ENCODE results near the gene POMP.

GRCh38 chr13:28615916-28616446 is 42.9 kb upstream of the POMP start:
- TF ChIP-seq YY1 (IDR thresholded peaks at IDR 0.05; ENCODE audit: extremely low read depth, insufficient replicate concordance, low read depth, low read length) (no peak), EZH2 (IDR thresholded peaks at IDR 0.05) (no peak), CTCF (IDR thresholded peaks at IDR 0.05 in 2 of 3, conservative IDR thresholded peaks at IDR 0.05 in 1 of 3; ENCODE audit: borderline replicate concordance in 1 of 3, insufficient read depth in 1 of 3, low read depth in 2 of 3, low read length in 2 of 3) (no peak), ZNF274 (IDR thresholded peaks at IDR 0.05; ENCODE audit: low read depth, low read length) (no peak), SIN3A (IDR thresholded peaks at IDR 0.05; ENCODE audit: low read depth) (no peak), POLR2A (IDR thresholded peaks at IDR 0.05; ENCODE audit: borderline replicate concordance, extremely low read depth, insufficient read depth, insufficient read length) (no peak), SP1 (IDR thresholded peaks at IDR 0.05; ENCODE audit: low read depth) (no peak), CEBPB (IDR thresholded peaks at IDR 0.05; ENCODE audit: low read depth) (no peak), RAD21 (IDR thresholded peaks at IDR 0.05; ENCODE audit: low read depth) (no peak), EZH2phosphoT487 (IDR thresholded peaks at IDR 0.05; ENCODE audit: borderline replicate concordance) (no peak)

Measured in HCT116 (cell line).